ENCODE results near the gene NBAS.

GRCh38 chr2:15174567-15174966, 386.6 kb downstream of the NBAS start:
- TF ChIP-seq POLR2A (IDR thresholded peaks at IDR 0.05; ENCODE audit: low read length) (no peak), GATA1 (IDR thresholded peaks at IDR 0.05; ENCODE audit: low read depth, low read length) (no peak)
